HL-60 (cell line): ENCODE results near the gene SLC39A5.

Experiments
- DNase-seq, 2 experiments: peaks; one replicate each; pipeline ENCODE4 v3.0.0-alpha.2; 2010 to 2020; ENCODE audit warnings: low read depth in 1 of 2, low spot score in 1 of 2
- H3K27ac ChIP-seq: fragments of 250-450 bp; sonication (Bioruptor Pico); replicated peaks from 2 replicates; pipeline ENCODE4 v1.5.1; 2020; ENCODE audit warnings: mild to moderate bottlenecking, moderate library complexity
- H3K27me3 ChIP-seq: fragments of 250-450 bp; sonication (Bioruptor Pico); 2 replicates; pipeline ENCODE4 v1.5.1; 2021; ENCODE audit warnings: mild to moderate bottlenecking, moderate library complexity; ENCODE audit not compliant: insufficient read depth, poor library complexity, severe bottlenecking
- H3K4me3 ChIP-seq: replicated peaks from 2 replicates; pipeline ENCODE4 v1.5.1; 2011; ENCODE audit warnings: mild to moderate bottlenecking, control low read depth, low read length; ENCODE audit not compliant: insufficient read depth
- GABPA ChIP-seq: IDR thresholded peaks from 2 replicates; pipeline ENCODE4 v1.6.1; 2012; ENCODE audit warnings: low read depth
- POLR2AphosphoS5 ChIP-seq: IDR thresholded peaks from 2 replicates; pipeline ENCODE4 v1.6.1; 2012; ENCODE audit warnings: low read depth
- SPI1 ChIP-seq: IDR thresholded peaks from 2 replicates; pipeline ENCODE4 v1.6.1; 2012; ENCODE audit warnings: low read depth, mild to moderate bottlenecking, borderline replicate concordance
- long read RNA-seq: library from polyadenylated mRNA; unstranded; transcript quantifications from one replicate; pipeline ENCODE4 v2.0.0, GENCODE V29; 2020
- TF ChIP-seq, protein P1 (sequence below): IDR thresholded peaks from one replicate; pipeline ENCODE4 v1.5.1; 2011; ENCODE audit warnings: low read length, control low read depth, inconsistent platforms; ENCODE audit not compliant: insufficient read depth
- TF ChIP-seq, protein P2 (sequence below): IDR thresholded peaks from 2 replicates; pipeline ENCODE4 v1.6.1; 2012; ENCODE audit warnings: low read depth; ENCODE audit not compliant: insufficient replicate concordance

Gene SLC39A5
- long read RNA-seq, partial matches to known transcripts, result 0 of 2 reads
- long read RNA-seq, other reads (novel, unspliced or antisense), result 2 of 2 reads

DNA sequence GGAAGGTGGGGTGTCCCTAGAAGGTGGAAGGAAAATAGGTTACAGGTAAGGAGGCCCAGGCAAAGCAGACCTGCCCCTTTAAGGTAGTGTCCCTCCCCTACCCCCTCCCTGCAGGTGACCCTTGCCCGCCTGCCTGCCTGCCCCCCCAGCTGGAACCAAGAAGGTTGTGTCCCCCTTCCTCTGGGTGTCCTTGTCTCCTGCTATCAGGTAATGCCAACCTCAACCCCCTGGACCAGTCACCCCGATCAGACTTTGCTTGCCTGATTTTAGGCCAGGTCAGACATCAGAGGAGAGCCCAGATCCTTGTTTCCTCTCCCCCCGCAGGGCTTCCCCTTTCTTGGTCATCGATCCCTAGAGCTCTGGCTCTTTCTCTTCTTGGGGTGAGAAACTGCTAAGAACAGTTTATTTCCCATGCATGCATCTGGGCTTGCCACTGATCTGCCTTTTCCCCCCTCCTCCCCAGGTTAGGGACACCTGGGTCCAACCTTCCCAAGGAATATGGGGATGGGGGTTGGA, at the start of gene SLC39A5:
TSS of gene SLC39A5 (plus strand) at position 136 of the 516 bp plus-strand sequence. CDS start 1,224 bp downstream, outside the sequence.
- H3K27ac ChIP-seq, result no peak within 1 kb of the TSS
- peak in 1 of 2 experiments; percentile 27 for DNase-seq
- H3K4me3 ChIP-seq, result no peak within 1 kb of the TSS

GRCh38 chr12:56186957-56187356, 42.9 kb upstream of the SLC39A5 start:
- peak overlapping the region; percentile 18; the same call in 1 of the 2 replicates for H3K27ac ChIP-seq
- TF ChIP-seq GABPA (no peak), SPI1 (no peak), POLR2AphosphoS5 (no peak)
- TF ChIP-seq, protein P1, sequence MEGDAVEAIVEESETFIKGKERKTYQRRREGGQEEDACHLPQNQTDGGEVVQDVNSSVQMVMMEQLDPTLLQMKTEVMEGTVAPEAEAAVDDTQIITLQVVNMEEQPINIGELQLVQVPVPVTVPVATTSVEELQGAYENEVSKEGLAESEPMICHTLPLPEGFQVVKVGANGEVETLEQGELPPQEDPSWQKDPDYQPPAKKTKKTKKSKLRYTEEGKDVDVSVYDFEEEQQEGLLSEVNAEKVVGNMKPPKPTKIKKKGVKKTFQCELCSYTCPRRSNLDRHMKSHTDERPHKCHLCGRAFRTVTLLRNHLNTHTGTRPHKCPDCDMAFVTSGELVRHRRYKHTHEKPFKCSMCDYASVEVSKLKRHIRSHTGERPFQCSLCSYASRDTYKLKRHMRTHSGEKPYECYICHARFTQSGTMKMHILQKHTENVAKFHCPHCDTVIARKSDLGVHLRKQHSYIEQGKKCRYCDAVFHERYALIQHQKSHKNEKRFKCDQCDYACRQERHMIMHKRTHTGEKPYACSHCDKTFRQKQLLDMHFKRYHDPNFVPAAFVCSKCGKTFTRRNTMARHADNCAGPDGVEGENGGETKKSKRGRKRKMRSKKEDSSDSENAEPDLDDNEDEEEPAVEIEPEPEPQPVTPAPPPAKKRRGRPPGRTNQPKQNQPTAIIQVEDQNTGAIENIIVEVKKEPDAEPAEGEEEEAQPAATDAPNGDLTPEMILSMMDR, result no peak
- TF ChIP-seq, protein P2, sequence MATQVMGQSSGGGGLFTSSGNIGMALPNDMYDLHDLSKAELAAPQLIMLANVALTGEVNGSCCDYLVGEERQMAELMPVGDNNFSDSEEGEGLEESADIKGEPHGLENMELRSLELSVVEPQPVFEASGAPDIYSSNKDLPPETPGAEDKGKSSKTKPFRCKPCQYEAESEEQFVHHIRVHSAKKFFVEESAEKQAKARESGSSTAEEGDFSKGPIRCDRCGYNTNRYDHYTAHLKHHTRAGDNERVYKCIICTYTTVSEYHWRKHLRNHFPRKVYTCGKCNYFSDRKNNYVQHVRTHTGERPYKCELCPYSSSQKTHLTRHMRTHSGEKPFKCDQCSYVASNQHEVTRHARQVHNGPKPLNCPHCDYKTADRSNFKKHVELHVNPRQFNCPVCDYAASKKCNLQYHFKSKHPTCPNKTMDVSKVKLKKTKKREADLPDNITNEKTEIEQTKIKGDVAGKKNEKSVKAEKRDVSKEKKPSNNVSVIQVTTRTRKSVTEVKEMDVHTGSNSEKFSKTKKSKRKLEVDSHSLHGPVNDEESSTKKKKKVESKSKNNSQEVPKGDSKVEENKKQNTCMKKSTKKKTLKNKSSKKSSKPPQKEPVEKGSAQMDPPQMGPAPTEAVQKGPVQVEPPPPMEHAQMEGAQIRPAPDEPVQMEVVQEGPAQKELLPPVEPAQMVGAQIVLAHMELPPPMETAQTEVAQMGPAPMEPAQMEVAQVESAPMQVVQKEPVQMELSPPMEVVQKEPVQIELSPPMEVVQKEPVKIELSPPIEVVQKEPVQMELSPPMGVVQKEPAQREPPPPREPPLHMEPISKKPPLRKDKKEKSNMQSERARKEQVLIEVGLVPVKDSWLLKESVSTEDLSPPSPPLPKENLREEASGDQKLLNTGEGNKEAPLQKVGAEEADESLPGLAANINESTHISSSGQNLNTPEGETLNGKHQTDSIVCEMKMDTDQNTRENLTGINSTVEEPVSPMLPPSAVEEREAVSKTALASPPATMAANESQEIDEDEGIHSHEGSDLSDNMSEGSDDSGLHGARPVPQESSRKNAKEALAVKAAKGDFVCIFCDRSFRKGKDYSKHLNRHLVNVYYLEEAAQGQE, result no peak
- H3K4me3 ChIP-seq, result peak overlapping the region; percentile 86; the same call in 1 of the 2 replicates
- no peaks in the 10 kb centered on the region for H3K27me3 ChIP-seq
- DNase-seq, result peak in 1 of 2 experiments; percentile 28

More for the DNA sequence above, at the start of gene SLC39A5:
- H3K27me3 ChIP-seq, result no peaks in the 10 kb centered on the region
- peak; percentile 75 for TF ChIP-seq SPI1
- TF ChIP-seq, protein P2, result no peak

DNA sequence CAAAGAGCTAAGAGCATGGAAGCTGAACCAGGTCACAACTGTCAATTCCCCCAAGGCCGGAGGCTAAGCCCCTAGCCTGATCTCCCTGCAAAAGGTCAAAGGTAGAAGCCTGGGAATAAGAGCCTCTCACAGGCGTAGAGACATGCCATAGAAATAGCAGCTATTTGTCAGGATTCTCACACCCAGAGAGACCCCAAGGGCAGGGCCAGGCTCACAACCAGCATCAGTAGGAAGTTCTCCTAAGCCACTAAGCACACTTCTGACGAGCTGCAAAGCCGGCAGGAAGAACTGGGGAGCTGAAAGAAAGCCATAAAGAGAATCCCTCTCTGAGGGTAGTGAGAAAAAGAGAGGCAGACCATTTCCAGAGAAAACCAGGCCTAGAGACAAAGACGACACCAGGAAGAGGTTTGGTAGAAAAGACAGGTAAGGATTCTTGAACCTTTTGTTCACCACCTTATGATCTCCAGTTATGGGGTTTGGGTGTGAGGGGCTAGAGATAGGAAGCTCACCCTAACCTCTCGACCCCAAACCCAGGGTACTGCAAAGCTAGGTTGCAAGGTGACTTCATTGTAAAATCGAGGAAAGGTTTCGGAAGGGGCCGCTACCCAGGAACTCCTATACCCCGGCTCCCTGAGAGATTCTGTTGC, 41.6 kb upstream of the SLC39A5 start:
- Histone ChIP-seq H3K4me3 (peak overlapping the region; percentile 86), H3K27ac (peak overlapping the region; percentile 78), H3K27me3 (no peaks in the 10 kb centered on the region)
- DNase-seq, result peak in 1 of 2 experiments; percentile 30
- TF ChIP-seq, protein P2, result no peak
- no peak for TF ChIP-seq POLR2AphosphoS5
- TF ChIP-seq, protein P1, result no peak
- no peak for TF ChIP-seq SPI1
- TF ChIP-seq GABPA, result no peak
